HG03175 (cell line): ENCODE results near the gene SLC50A1.
"Not testable (repeated sequence)": the region's sequence is repeated elsewhere in the genome, so short reads cannot be mapped to it uniquely, and the experiment has no call there.

Experiments
- ATAC-seq: cut with Tn5 transposase; IDR thresholded peaks from one replicate; pipeline ENCODE4 v1.9.1; 2021; ENCODE audit warnings: mild to moderate bottlenecking, moderate library complexity; ENCODE audit not compliant: unreplicated experiment

Gene SLC50A1

GRCh38 chr1:155134322-155134721 lies 1.3 kb upstream of the SLC50A1 start:
- no peak for ATAC-seq

- peak; percentile 16 for ATAC-seq
These were observed 705 bp upstream of the SLC50A1 start for GRCh38 chr1:155134880-155135414.

- no peak for ATAC-seq
These were observed 1.1 kb downstream of the SLC50A1 start for GRCh38 chr1:155136748-155137147.

- ATAC-seq: no peak
These were observed 1.7 kb downstream of the SLC50A1 start for GRCh38 chr1:155137154-155137949.

- peak; percentile 72 for ATAC-seq
These were observed 4.4 kb downstream of the SLC50A1 start, which contains the start of gene DPM3 for GRCh38 chr1:155139895-155140629. Gene DPM3, minus strand, starts transcription at chr1:155140531. Its CDS starts 291 bp downstream, at chr1:155140240.

GRCh38 chr1:155140630-155140953 lies 4.9 kb downstream of the SLC50A1 start:
- ATAC-seq: no peak

GRCh38 chr1:155141749-155142148 lies 6.1 kb downstream of the SLC50A1 start:
- ATAC-seq: no peak

GRCh38 chr1:155145491-155145890 lies 9.8 kb downstream of the SLC50A1 start:
- ATAC-seq: no peak

- not testable (repeated sequence) for ATAC-seq
These were observed 20.5 kb downstream of the SLC50A1 start for GRCh38 chr1:155155996-155156643.

- no peak for ATAC-seq
These were observed 23.3 kb downstream of the SLC50A1 start for GRCh38 chr1:155158991-155159390.

- ATAC-seq: no peak
These were observed 24.5 kb downstream of the SLC50A1 start for GRCh38 chr1:155160128-155160527.

- ATAC-seq: not testable (repeated sequence)
These were observed 27.0 kb downstream of the SLC50A1 start for GRCh38 chr1:155162631-155163030.

- ATAC-seq: not testable (repeated sequence)
These were observed 28.1 kb downstream of the SLC50A1 start for GRCh38 chr1:155163785-155164184.

- ATAC-seq: not testable (repeated sequence)
These were observed 29.0 kb downstream of the SLC50A1 start for GRCh38 chr1:155164625-155165024.

GRCh38 chr1:155166051-155166470 lies 30.4 kb downstream of the SLC50A1 start:
- no peak for ATAC-seq

GRCh38 chr1:155166471-155167165 lies 31.0 kb downstream of the SLC50A1 start:
- ATAC-seq: no peak

GRCh38 chr1:155167166-155168104 lies 31.8 kb downstream of the SLC50A1 start:
- peak; percentile 47 for ATAC-seq

GRCh38 chr1:155168105-155168445 lies 32.4 kb downstream of the SLC50A1 start:
- ATAC-seq: not testable (repeated sequence)

- no peak for ATAC-seq
These were observed 33.0 kb downstream of the SLC50A1 start for GRCh38 chr1:155168456-155169210.
